Pancreas (tissue), 10 donors: ENCODE data around the gene TRIP12. TPM values are rescaled to one million over a fixed set of nuclear protein-coding genes. Genes with fewer than 3 reads are reported as not detected.

Experiments used
- ATAC-seq, 4 donors: fragments of 200-7000 bp; cut with Tn5 transposase; one replicate each; pipeline versions ENCODE4 v1.8.0 to v1.9.1; 2020; ENCODE audit warnings: mild to moderate bottlenecking in 4 of 4, moderate library complexity in 4 of 4
- DNase-seq, 6 donors: peaks; one replicate each; pipeline ENCODE4 v3.0.0-alpha.2; 2020
- FAIRE-seq: peaks from 2 replicates; lab custom pipeline; 2012; peaks lifted over from hg19 to GRCh38; lab: Jason Lieb, UNC
- H3K27ac ChIP-seq, 4 donors: fragments of 200-600 bp; sonication (generic); 1 replicate in 3 of 4; 2 replicates in 1 of 4; pipeline versions ENCODE4 v1.5.0 to v1.8.0; 2020
- H3K27me3 ChIP-seq, 4 donors: fragments of 200-600 bp; one replicate each; pipeline ENCODE4 v1.8.0; 2021
- H3K36me3 ChIP-seq, 3 donors: fragments of 200-600 bp; sonication (generic) in 1 of 3; one replicate each; pipeline versions ENCODE4 v1.5.0 to v1.8.0; 2020 to 2021
- H3K4me1 ChIP-seq, 3 donors: fragments of 200-600 bp; one replicate each; pipeline ENCODE4 v1.8.0; 2021
- H3K4me3 ChIP-seq, 4 donors: fragments of 200-600 bp; sonication (generic) in 2 of 4; one replicate each; pipeline versions ENCODE4 v1.5.0 to v1.8.0; 2020 to 2021
- H3K9me3 ChIP-seq, 4 donors: fragments of 200-600 bp; one replicate each; pipeline ENCODE4 v1.8.0; 2021
- CTCF ChIP-seq, 4 donors: fragments of 200-600 bp; sonication (generic) in 3 of 4; IDR thresholded peaks; one replicate each; pipeline versions ENCODE4 v1.5.0 to v1.8.0; 2021; ENCODE audit warnings: antibody characterized with exemption in 4 of 4
- WGBS, 2 donors: extraction: QIAGEN DNeasy Blood & Tissue Kit; methylation state at CpG; one replicate each; pipeline ENCODE4 v1.1.7; 2013; 5-methylcytosine and 5-hydroxymethylcytosine counted together
- intact Hi-C, 3 donors: fragments of 100-400 bp; cut with DNase I; formaldehyde crosslinking; loops; one replicate each; pipeline versions ENCODE4 v1.11.1 to v1.14.2; 2022
- polyA plus RNA-seq, 2 donors: library from polyadenylated mRNA; stranded (reverse); fragments of 200-250 nt; gene quantifications; one replicate each; pipeline ENCODE4 v1.2.3, GENCODE V29; 2013
- total RNA-seq, 6 donors: library from RNA; stranded (reverse); fragmentation: NEBNext Ultra II Directional in 4 of 6; extraction: Animal tissue kit (Norgen Biotek cat#: 25700) in 4 of 6; gene quantifications; one replicate each; pipeline versions ENCODE4 v1.2.1 to v1.2.4, GENCODE V29; 2021 to 2023
- donor health status: healthy with polysubstance abuse.
- donor health status: DM: no; HTN: no; CAD: no; lungs with moderate emphysema.
- donor health status: DM: no; HTN: no; CAD: no.
- donor health status: control.
- donor health status: control.
- donor health status: Bipolar disorder and iron deficiency.
- donor health status: DM: yes; HTN: yes; CAD: no.
- donor health status: DM: no; HTN: no; CAD: no.
- donor health status: DM: no; HTN: no; CAD: no.
- donor health status: DM: yes; HTN: yes; CAD: no.

Gene TRIP12
- total and polyA plus RNA-seq, 8 donors: 12.2 to 106 (median 58.6) TPM

DNA sequence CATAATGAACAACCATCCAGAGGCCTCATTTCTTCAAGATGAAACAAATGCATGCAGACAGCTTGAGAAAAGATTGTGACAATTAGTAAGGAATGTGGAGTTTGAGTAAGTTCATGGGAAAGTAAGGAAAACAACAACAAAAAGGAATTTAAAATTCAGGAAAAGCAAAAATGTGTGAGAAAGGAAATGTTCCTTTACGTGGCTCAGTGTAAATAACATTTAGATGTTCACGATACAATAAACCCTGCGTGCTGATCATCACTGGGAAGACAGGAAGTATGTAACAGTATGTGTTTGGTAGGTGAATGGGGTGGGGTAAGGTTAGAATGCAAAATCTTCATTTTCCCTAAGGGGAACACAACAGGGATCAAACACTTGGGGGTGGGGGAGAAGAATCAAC, 72.7 kb downstream of the TRIP12 start:
- no peak overlapping the region for H3K27ac ChIP-seq
- no peaks in the 10 kb centered on the region for H3K36me3 ChIP-seq
- peaks cover 0 to 6% (median 0%) of the 10 kb centered on the region in 3 donors for H3K4me1 ChIP-seq
- DNase-seq (no peak), ATAC-seq (no peak), FAIRE-seq (no peak)
- no peak for TF ChIP-seq CTCF (IDR thresholded peaks at IDR 0.05)
- intact Hi-C loops: no loop called here
- H3K27me3 ChIP-seq: no peaks in the 10 kb centered on the region
- 93 to 98% methylated on average over 3 of the region's 3 CpGs for WGBS, 2 donors
- H3K9me3 ChIP-seq: no peaks in the 10 kb centered on the region
- H3K4me3 ChIP-seq: no peak overlapping the region

- WGBS, 2 donors: 97% methylated on average over 4 of the region's 4 CpGs
- ATAC-seq: no peak
- H3K27ac ChIP-seq: no peak overlapping the region
- FAIRE-seq: no peak
- intact Hi-C loops: no loop called here
- H3K9me3 ChIP-seq: no peaks in the 10 kb centered on the region
- DNase-seq: no peak
- peaks cover 0 to 3% (median 0%) of the 10 kb centered on the region in 3 donors for H3K4me1 ChIP-seq
- no peak overlapping the region for H3K4me3 ChIP-seq
- H3K27me3 ChIP-seq: no peaks in the 10 kb centered on the region
- peaks cover 0 to 8% (median 0%) of the 10 kb centered on the region in 3 donors for H3K36me3 ChIP-seq
- TF ChIP-seq CTCF (IDR thresholded peaks at IDR 0.05): no peak
Observed at GRCh38 chr2:229843613-229844012, 78.2 kb downstream of the TRIP12 start.

DNA sequence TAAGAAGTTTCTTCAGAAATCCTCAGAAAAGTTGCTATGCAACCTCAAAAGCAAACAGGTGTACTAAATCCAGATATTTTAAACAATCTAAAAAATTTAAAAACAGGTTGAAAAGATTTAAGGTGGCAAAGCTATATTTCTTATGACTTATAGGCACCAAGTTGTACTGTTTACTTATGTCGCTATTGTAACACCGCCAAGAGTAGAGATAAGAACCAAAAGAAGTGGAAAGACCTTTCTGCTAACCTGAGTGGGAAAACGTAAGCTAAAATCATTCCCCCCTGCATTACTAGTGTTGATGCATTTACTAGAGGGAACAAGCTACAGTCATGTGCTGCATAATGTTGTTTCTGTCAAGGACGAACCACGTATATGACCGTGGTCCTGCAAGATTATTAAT, 83.1 kb downstream of the TRIP12 start:
- intact Hi-C loops: no loop called here

DNA sequence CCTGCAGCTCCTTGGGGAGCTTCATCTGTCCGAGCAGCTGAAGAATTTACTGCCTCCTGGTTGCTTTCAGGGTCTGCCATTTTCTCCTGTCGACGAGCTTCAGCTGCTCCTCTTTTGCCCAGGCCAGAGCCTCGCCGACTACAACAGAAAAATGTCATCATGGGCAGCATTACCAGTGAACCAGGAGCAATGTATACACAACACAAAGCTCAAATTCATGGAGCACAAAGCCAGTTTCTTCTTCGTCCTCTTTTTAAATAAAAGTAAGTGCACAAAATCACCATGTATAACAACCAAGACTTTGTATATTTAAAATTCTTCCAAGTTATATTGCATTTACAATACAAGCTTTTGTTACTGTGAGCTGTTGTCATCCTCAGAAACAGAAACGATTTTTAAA, 85.0 kb downstream of the TRIP12 start:
- WGBS, 2 donors: 89 to 94% methylated on average over 7 of the region's 7 CpGs

More for the DNA sequence above, 83.1 kb downstream of the TRIP12 start:
- Histone ChIP-seq H3K27ac (no peak overlapping the region), H3K4me3 (no peak overlapping the region), H3K36me3 (peaks cover 0 to 8% (median 0%) of the 10 kb centered on the region in 3 donors), H3K4me1 (peaks cover 0 to 3% (median 0%) of the 10 kb centered on the region in 3 donors), H3K9me3 (no peaks in the 10 kb centered on the region), H3K27me3 (no peaks in the 10 kb centered on the region)
- TF ChIP-seq CTCF (IDR thresholded peaks at IDR 0.05): no peak
- FAIRE-seq (no peak), DNase-seq (no peak), ATAC-seq (peak in 3 of 4 donors; percentile 25 to 69 (median 56))
- WGBS, 2 donors: 45 to 46% methylated on average over 6 of the region's 6 CpGs

More for the DNA sequence above, 85.0 kb downstream of the TRIP12 start:
- Histone ChIP-seq H3K27ac (no peak overlapping the region), H3K4me1 (peaks cover 0 to 3% (median 0%) of the 10 kb centered on the region in 3 donors), H3K36me3 (peaks cover 0 to 8% (median 0%) of the 10 kb centered on the region in 3 donors), H3K9me3 (no peaks in the 10 kb centered on the region), H3K4me3 (no peak overlapping the region), H3K27me3 (no peaks in the 10 kb centered on the region)
- intact Hi-C loops: no loop called here
- ATAC-seq (no peak), DNase-seq (no peak), FAIRE-seq (no peak)
- no peak for TF ChIP-seq CTCF (IDR thresholded peaks at IDR 0.05)
